ENCODE data around the gene BCL11A. TPM values are rescaled to one million over a fixed set of nuclear protein-coding genes. Genes with fewer than 3 reads are reported as not detected.
A peak's percentile ranks its signal among the peaks of the same experiment; 100 is the strongest.

The BCL11A gene
- total RNA-seq, 6 experiments from 2014 or later: 0.06 to 0.80 (median 0.37) TPM

GRCh38 chr2:60555783-60556139 lies 2.3 kb upstream of the BCL11A start:
- Histone ChIP-seq H3K4me1 (peaks cover 0 to 46% (median 4%) of the 10 kb centered on the region in 4 donors), H3K27me3 (peaks cover 0 to 23% of the 10 kb centered on the region in 2 donors), H3K27ac (no peak overlapping the region), H3K9me3 (no peaks in the 10 kb centered on the region), H3K4me3 (peak overlapping the region in 1 of 3 donors; percentile 40), H3K36me3 (no peaks in the 10 kb centered on the region)
- DNase-seq: no peak
- TF ChIP-seq CTCF (IDR thresholded peaks at IDR 0.05) (no peak), POLR2A (IDR thresholded peaks at IDR 0.05) (no peak)
- ATAC-seq: no peak
- intact Hi-C loops (cut with DNase I): loop anchor here in 1 of 2 donors (10.0 kb wide), 1 partner anchor 1261 kb away; no protein-coding TSS in a partner anchor
- WGBS (ENCODE audit: insufficient coverage, low coverage, low lambda C conversion rate, missing lambda C conversion rate): 11% methylated on average over 5 of the region's 5 CpGs

GRCh38 chr2:60555066-60555782 lies 1.8 kb upstream of the BCL11A start:
- peak; percentile 50 to 62 (median 62) for DNase-seq
- intact Hi-C loops (cut with DNase I): loop anchor here in 1 of 2 donors (10.0 kb wide), 1 partner anchor 1260 kb away; no protein-coding TSS in a partner anchor
- no peaks in the 10 kb centered on the region for H3K9me3 ChIP-seq
- peak overlapping the region; percentile 39 to 53 (median 40) for H3K4me3 ChIP-seq
- H3K27me3 ChIP-seq: peaks cover 0 to 26% of the 10 kb centered on the region in 2 donors
- TF ChIP-seq CTCF (IDR thresholded peaks at IDR 0.05) (peak in 3 of 4 donors; percentile 13 to 17 (median 13)), POLR2A (IDR thresholded peaks at IDR 0.05) (no peak)
- 0% methylated on average over 27 of the region's 43 CpGs for WGBS (ENCODE audit: insufficient coverage, low coverage, low lambda C conversion rate, missing lambda C conversion rate)
- no peaks in the 10 kb centered on the region for H3K36me3 ChIP-seq
- ATAC-seq: peak; percentile 51 to 58 (median 54)
- H3K27ac ChIP-seq: no peak overlapping the region
- H3K4me1 ChIP-seq: peaks cover 0 to 50% (median 7%) of the 10 kb centered on the region in 4 donors

- Histone ChIP-seq H3K4me3 (peak overlapping the region; percentile 39 to 53 (median 40)), H3K27ac (no peak overlapping the region), H3K27me3 (peaks cover 0 to 26% of the 10 kb centered on the region in 2 donors), H3K4me1 (peaks cover 0 to 53% (median 7%) of the 10 kb centered on the region in 4 donors), H3K36me3 (no peaks in the 10 kb centered on the region), H3K9me3 (no peaks in the 10 kb centered on the region)
- WGBS (ENCODE audit: insufficient coverage, low coverage, low lambda C conversion rate, missing lambda C conversion rate): 0% methylated on average over 8 of the region's 28 CpGs
- ATAC-seq: peak; percentile 2 to 5 (median 4)
- peak in 1 of 3 donors; percentile 59 for DNase-seq
- TF ChIP-seq CTCF (IDR thresholded peaks at IDR 0.05): no peak
- no peak for TF ChIP-seq POLR2A (IDR thresholded peaks at IDR 0.05)
- intact Hi-C loops (cut with DNase I): loop anchor here in 1 of 2 donors (10.0 kb wide), 1 partner anchor 1260 kb away; no protein-coding TSS in a partner anchor
Observed at GRCh38 chr2:60554646-60555065, 1.2 kb upstream of the BCL11A start.

GRCh38 chr2:60554074-60554645 lies 706 bp upstream of the BCL11A start:
- DNase-seq (peak; percentile 47 to 71 (median 54)), ATAC-seq (peak in 3 of 4 donors; percentile 2 to 10 (median 8))
- no peaks in the 10 kb centered on the region for H3K9me3 ChIP-seq
- H3K36me3 ChIP-seq: no peaks in the 10 kb centered on the region
- WGBS (ENCODE audit: insufficient coverage, low coverage, low lambda C conversion rate, missing lambda C conversion rate): 0% methylated on average over 20 of the region's 56 CpGs
- TF ChIP-seq CTCF (IDR thresholded peaks at IDR 0.05) (no peak), POLR2A (IDR thresholded peaks at IDR 0.05) (no peak)
- peak overlapping the region; percentile 39 to 53 (median 40) for H3K4me3 ChIP-seq
- peak overlapping the region in 1 of 3 donors; percentile 4 for H3K27ac ChIP-seq
- H3K27me3 ChIP-seq: peaks cover 0 to 26% of the 10 kb centered on the region in 2 donors
- intact Hi-C loops (cut with DNase I): loop anchor here in 1 of 2 donors (10.0 kb wide), 1 partner anchor 1259 kb away; no protein-coding TSS in a partner anchor
- H3K4me1 ChIP-seq: peaks cover 0 to 58% (median 8%) of the 10 kb centered on the region in 4 donors
